HepG2 (cell line): ENCODE results near the gene LRRC74B. TPM values are rescaled to one million over a fixed set of nuclear protein-coding genes. Genes with fewer than 3 reads are reported as not detected.

ENCODE experiments used
- ATAC-seq: fragments of 200-7000 bp; cut with Tn5 transposase; 3 replicates; pipeline ENCODE4 v1.9.1; 2020; ENCODE audit warnings: mild to moderate bottlenecking, moderate library complexity
- BruUV-seq: library from RNA; stranded (reverse); fragments of 400-500 nt; replicated peaks from 2 replicates; lab custom pipeline; 2021; lab: Mats Ljungman, UMichigan
- CTCF ChIA-PET: fragments of 300-600 bp; formaldehyde crosslinking; extraction: SDS; loops from one replicate; lab custom pipeline; 2021; ENCODE audit warnings: low total read pairs, inconsistent platforms, low intra/inter-chr PET ratio; lab: Yijun Ruan, JAX
- POLR2A ChIA-PET: fragments of 350-600 bp; sonication (Branson Sonifier 250); formaldehyde crosslinking; loops from one replicate; lab custom pipeline; 2020; ENCODE audit warnings: antibody characterized with exemption, inconsistent platforms; lab: Yijun Ruan, JAX
- DNase-seq: peaks from one replicate; pipeline ENCODE4 v3.0.0-alpha.2; 2015; ENCODE audit warnings: low spot score
- FAIRE-seq: peaks from 3 replicates; lab custom pipeline; 2011; peaks lifted over from hg19 to GRCh38; lab: Jason Lieb, UNC
- H2AFZ ChIP-seq: one replicate; pipeline ENCODE4 v1.6.1; 2011; ENCODE audit warnings: low read length, inconsistent platforms
- H3K27ac ChIP-seq: fragments of 300-600 bp; 3 replicates; pipeline ENCODE4 v1.8.0; 2011; ENCODE audit warnings: mixed run types, mild to moderate bottlenecking, mixed read lengths, low read length, inconsistent platforms; ENCODE audit not compliant: insufficient read depth; ENCODE audit errors: extremely low read length
- H3K27me3 ChIP-seq, 2 experiments: fragments of 200-600 bp in 1 of 2; 2 replicates in 1 of 2; 3 replicates in 1 of 2; pipeline versions ENCODE4 v1.6.0 to v1.8.0; 2011; ENCODE audit warnings: low read length in 2 of 2, mild to moderate bottlenecking in 2 of 2, moderate library complexity in 2 of 2, inconsistent platforms in 1 of 2; ENCODE audit not compliant: insufficient read depth in 2 of 2, control insufficient read depth in 1 of 2
- H3K36me3 ChIP-seq, 2 experiments: fragments of 200-600 bp in 1 of 2; replicated peaks in 1 of 2; 2 replicates in 1 of 2; 3 replicates in 1 of 2; pipeline versions ENCODE4 v1.5.1 to v1.8.0; 2011; ENCODE audit warnings: low read length in 2 of 2, inconsistent platforms in 1 of 2; ENCODE audit not compliant: insufficient read depth in 2 of 2, control insufficient read depth in 1 of 2
- H3K4me1 ChIP-seq: 2 replicates; pipeline ENCODE4 v1.5.1; 2012; ENCODE audit warnings: low read length, inconsistent platforms; ENCODE audit not compliant: insufficient read depth
- H3K4me2 ChIP-seq: 2 replicates; pipeline ENCODE4 v1.6.0; 2011; ENCODE audit warnings: low read depth, low read length, inconsistent platforms
- H3K4me3 ChIP-seq, 3 experiments: fragments of 200-600 bp in 1 of 3; sonication (generic), shearing (Covaris generic) in 1 of 3; replicated peaks in 1 of 3; 2 replicates each; pipeline ENCODE4 v1.5.1; 2011 to 2016; ENCODE audit warnings: low read length in 3 of 3, inconsistent platforms in 2 of 3, low read depth in 2 of 3, mild to moderate bottlenecking in 2 of 3, control low read depth in 1 of 3, mixed read lengths in 1 of 3; ENCODE audit not compliant: insufficient read depth in 1 of 3
- H3K79me2 ChIP-seq: one replicate; pipeline ENCODE4 v1.6.1; 2011; ENCODE audit warnings: low read length, inconsistent platforms; ENCODE audit not compliant: insufficient read depth
- H3K9ac ChIP-seq: 2 replicates; pipeline ENCODE4 v1.6.0; 2011; ENCODE audit warnings: mild to moderate bottlenecking, low read depth, low read length, inconsistent platforms; ENCODE audit not compliant: insufficient read depth
- H3K9me3 ChIP-seq: 2 replicates; pipeline ENCODE4 v1.5.1; 2012; ENCODE audit warnings: mild to moderate bottlenecking, low read length
- H4K20me1 ChIP-seq: 2 replicates; pipeline ENCODE4 v1.6.0; 2011; ENCODE audit warnings: inconsistent platforms, mild to moderate bottlenecking, low read length, moderate library complexity; ENCODE audit not compliant: insufficient read depth
- BHLHE40 ChIP-seq: IDR thresholded peaks from 2 replicates; pipeline ENCODE4 v1.6.1; 2011; ENCODE audit warnings: low read length, improper control_type of control experiment
- FLYWCH1 ChIP-seq: sonication (generic); formaldehyde crosslinking; IDR thresholded peaks from 2 replicates; pipeline ENCODE4 v1.8.1; 2023; ENCODE audit warnings: mild to moderate bottlenecking, missing genetic modification reagents
- IRF2 ChIP-seq: IDR thresholded peaks from 2 replicates; pipeline ENCODE4 v1.6.1; 2018; ENCODE audit warnings: missing genetic modification reagents, missing compliant biosample characterization
- ISX ChIP-seq: sonication (generic); formaldehyde crosslinking; conservative IDR thresholded peaks from 2 replicates; pipeline ENCODE4 v1.5.0; 2020; ENCODE audit warnings: missing genetic modification reagents
- JDP2 ChIP-seq: sonication (generic); formaldehyde crosslinking; IDR thresholded peaks from 2 replicates; pipeline ENCODE4 v1.8.1; 2022; ENCODE audit warnings: missing genetic modification reagents, borderline replicate concordance
- KAT2B ChIP-seq: fragments of 150-350 bp; IDR thresholded peaks from 2 replicates; pipeline ENCODE4 v1.6.1; 2014; ENCODE audit warnings: low read depth, low read length, borderline replicate concordance
- NBN ChIP-seq: fragments of 450-650 bp; conservative IDR thresholded peaks from 2 replicates; pipeline ENCODE4 v1.6.1; 2017
- RORA ChIP-seq: sonication (generic); formaldehyde crosslinking; IDR thresholded peaks from 2 replicates; pipeline ENCODE4 v1.5.0; 2020; ENCODE audit warnings: mild to moderate bottlenecking, missing genetic modification reagents, moderate library complexity
- SCMH1 ChIP-seq: sonication (generic); formaldehyde crosslinking; IDR thresholded peaks from 2 replicates; pipeline ENCODE4 v1.9.0; 2021; ENCODE audit warnings: missing genetic modification reagents, mild to moderate bottlenecking, borderline replicate concordance
- STAG1 ChIP-seq: sonication (generic); formaldehyde crosslinking; IDR thresholded peaks from 2 replicates; pipeline ENCODE4 v1.4.0; 2020; ENCODE audit warnings: missing genetic modification reagents
- XBP1 ChIP-seq: sonication (generic); formaldehyde crosslinking; IDR thresholded peaks from 2 replicates; pipeline ENCODE4 v1.5.0; 2020; ENCODE audit warnings: missing genetic modification reagents
- ZBTB8A ChIP-seq: sonication (generic); formaldehyde crosslinking; IDR thresholded peaks from 2 replicates; pipeline ENCODE4 v1.4.0; 2020; ENCODE audit warnings: mild to moderate bottlenecking, low read depth, missing genetic modification reagents, borderline replicate concordance
- ZNF326 ChIP-seq: sonication (generic); formaldehyde crosslinking; IDR thresholded peaks from 2 replicates; pipeline ENCODE4 v1.4.0; 2020; ENCODE audit warnings: missing genetic modification reagents, borderline replicate concordance
- ZNF354B ChIP-seq: sonication (generic); formaldehyde crosslinking; IDR thresholded peaks from 2 replicates; pipeline ENCODE4 v1.8.0; 2022; ENCODE audit warnings: mild to moderate bottlenecking, missing genetic modification reagents
- ZNF431 ChIP-seq: sonication (generic); formaldehyde crosslinking; IDR thresholded peaks from 2 replicates; pipeline ENCODE4 v1.9.0; 2022; ENCODE audit warnings: missing genetic modification reagents, low read depth, mild to moderate bottlenecking, borderline replicate concordance
- ZNF558 ChIP-seq: sonication (generic); formaldehyde crosslinking; IDR thresholded peaks from 2 replicates; pipeline ENCODE4 v1.9.0; 2022; ENCODE audit warnings: mild to moderate bottlenecking, missing genetic modification reagents, borderline replicate concordance
- ZNF605 ChIP-seq: sonication (generic); formaldehyde crosslinking; IDR thresholded peaks from 2 replicates; pipeline ENCODE4 v1.8.0; 2022; ENCODE audit warnings: mild to moderate bottlenecking, missing genetic modification reagents
- WGBS: methylation state at CpG from one replicate; pipeline ENCODE4 v1.1.6; 2017; ENCODE audit warnings: low lambda C conversion rate; 5-methylcytosine and 5-hydroxymethylcytosine counted together
- in situ Hi-C: cut with HindIII; loops from 2 replicates; pipeline ENCODE4 v1.10.0; 2017; ENCODE audit warnings: low pct_unique_long_range_greater_than_20kb; ENCODE audit not compliant: extremely low pct_ligation_motif_present
- intact Hi-C: fragments of 100-400 bp; cut with micrococcal nuclease; formaldehyde crosslinking; loops from one replicate; pipeline ENCODE4 v1.10.0; 2022; ENCODE audit not compliant: unreplicated experiment
- polyA plus RNA-seq, 8 experiments: library from polyadenylated mRNA; depleted of rRNA in 3 of 8; stranded (reverse) in 7 of 8; unstranded in 1 of 8; fragments of >200 nt; fragmentation: Illumina TruSeq in 4 of 8; extraction: Trizol in 4 of 8; gene quantifications; 2 replicates each; pipeline versions ENCODE4 v1.2.1 to v1.2.3, GENCODE V29; 2011 to 2016; ENCODE audit warnings: low read depth in 4 of 8, missing spikeins in 1 of 8, mixed read lengths in 1 of 8; ENCODE audit not compliant: insufficient read depth in 1 of 8
- total RNA-seq, 5 experiments: library from RNA; depleted of rRNA; stranded (reverse); fragments of >200 nt; fragmentation: Illumina TruSeq; extraction: Trizol; gene quantifications; 2 replicates each; pipeline ENCODE4 v1.2.3, GENCODE V29; 2016; ENCODE audit warnings: low read depth in 1 of 5
- TF ChIP-seq, protein P1 (sequence below): sonication (generic); formaldehyde crosslinking; IDR thresholded peaks from 2 replicates; pipeline ENCODE4 v1.5.0; 2020; ENCODE audit warnings: mild to moderate bottlenecking, missing genetic modification reagents
- TF ChIP-seq, protein P2 (sequence below): IDR thresholded peaks from 2 replicates; pipeline ENCODE4 v1.6.1; 2012; ENCODE audit warnings: low read depth, low read length, improper control_type of control experiment

LRRC74B gene
- total and polyA plus RNA-seq, 2 of the 13 experiments (the other 11 are each of a cell fraction or from before 2014, with no cell fraction given): not detected

GRCh38 chr22:21077884-21078508 lies 32.2 kb downstream of the LRRC74B start:
- CTCF ChIA-PET: no interaction called here
- TF ChIP-seq ZNF354B (CRISPR knock-in tag): no peak
- no peak for TF ChIP-seq NBN
- no peak for TF ChIP-seq ZBTB8A
- no peak for TF ChIP-seq ZNF326 (CRISPR knock-in tag)
- no peak for TF ChIP-seq IRF2 (CRISPR knock-in tag)
- no peak for TF ChIP-seq SCMH1 (CRISPR knock-in tag)
- no peak for TF ChIP-seq ZNF605 (CRISPR knock-in tag)
- TF ChIP-seq ZNF431 (CRISPR knock-in tag): no peak
- no peak for TF ChIP-seq STAG1 (CRISPR knock-in tag)
- TF ChIP-seq ISX (CRISPR knock-in tag): no peak
- in situ Hi-C loops (no loop called here), intact Hi-C loops (no loop called here)
- no peak overlapping the region for H3K4me3 ChIP-seq
- DNase-seq (no peak), FAIRE-seq (no peak), ATAC-seq (no peak)
- BruUV-seq: no TSS peak
- no peak overlapping the region for H3K9ac ChIP-seq
- H3K9me3 ChIP-seq: no peaks in the 10 kb centered on the region
- H4K20me1 ChIP-seq: no peaks in the 10 kb centered on the region
- peaks cover 8 to 40% of the 10 kb centered on the region in 2 experiments; a peak in 4 of 5 replicates for H3K27me3 ChIP-seq
- no peak overlapping the region for H3K27ac ChIP-seq
- no peak overlapping the region for H2AFZ ChIP-seq
- POLR2A ChIA-PET: no interaction called here
- H3K36me3 ChIP-seq: no peaks in the 10 kb centered on the region
- H3K79me2 ChIP-seq: no peaks in the 10 kb centered on the region
- H3K4me1 ChIP-seq: no peaks in the 10 kb centered on the region
- no peak overlapping the region for H3K4me2 ChIP-seq
- WGBS: 23% methylated on average over 15 of the region's 16 CpGs

DNA sequence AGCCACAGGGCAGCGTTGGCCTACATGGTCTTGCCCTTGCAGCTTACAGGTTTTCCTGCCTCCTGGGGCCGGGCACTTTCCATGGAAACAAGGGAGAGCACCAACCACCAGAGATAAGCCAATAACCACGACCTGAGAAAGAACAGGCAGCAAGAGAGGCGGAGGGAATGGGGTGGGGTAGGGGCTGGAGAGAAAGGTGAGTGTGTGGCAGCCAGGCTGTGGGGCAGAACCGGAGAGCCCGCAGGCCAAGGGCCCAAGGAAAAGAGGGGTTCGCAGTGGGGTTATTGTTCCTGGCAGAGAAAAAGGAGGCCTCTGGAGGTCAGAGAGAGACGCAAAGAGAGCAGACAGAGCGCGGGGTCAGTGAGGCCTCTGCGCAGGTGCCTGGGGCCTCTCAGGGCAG lies 33.2 kb downstream of the LRRC74B start:
- Histone ChIP-seq H3K36me3 (no peaks in the 10 kb centered on the region), H3K27ac (no peak overlapping the region), H3K4me3 (no peak overlapping the region), H2AFZ (no peak overlapping the region), H3K4me2 (no peak overlapping the region), H3K4me1 (no peaks in the 10 kb centered on the region), H3K9me3 (no peaks in the 10 kb centered on the region), H3K79me2 (no peaks in the 10 kb centered on the region), H4K20me1 (no peaks in the 10 kb centered on the region), H3K9ac (no peak overlapping the region), H3K27me3 (peaks cover 8 to 31% of the 10 kb centered on the region in 2 experiments; a peak in 4 of 5 replicates)
- ATAC-seq (no peak), FAIRE-seq (no peak), DNase-seq (no peak)
- 60% methylated on average over 11 of the region's 11 CpGs for WGBS
- POLR2A ChIA-PET: no interaction called here
- in situ Hi-C loops: no loop called here
- intact Hi-C loops: no loop called here
- BruUV-seq: no TSS peak
- CTCF ChIA-PET: no interaction called here
- no peak for TF ChIP-seq KAT2B
- no peak for TF ChIP-seq XBP1 (CRISPR knock-in tag)
- TF ChIP-seq FLYWCH1 (CRISPR knock-in tag): no peak
- TF ChIP-seq JDP2: no peak
- no peak for TF ChIP-seq ZNF558 (CRISPR knock-in tag)
- no peak for TF ChIP-seq BHLHE40
- TF ChIP-seq, protein P1, sequence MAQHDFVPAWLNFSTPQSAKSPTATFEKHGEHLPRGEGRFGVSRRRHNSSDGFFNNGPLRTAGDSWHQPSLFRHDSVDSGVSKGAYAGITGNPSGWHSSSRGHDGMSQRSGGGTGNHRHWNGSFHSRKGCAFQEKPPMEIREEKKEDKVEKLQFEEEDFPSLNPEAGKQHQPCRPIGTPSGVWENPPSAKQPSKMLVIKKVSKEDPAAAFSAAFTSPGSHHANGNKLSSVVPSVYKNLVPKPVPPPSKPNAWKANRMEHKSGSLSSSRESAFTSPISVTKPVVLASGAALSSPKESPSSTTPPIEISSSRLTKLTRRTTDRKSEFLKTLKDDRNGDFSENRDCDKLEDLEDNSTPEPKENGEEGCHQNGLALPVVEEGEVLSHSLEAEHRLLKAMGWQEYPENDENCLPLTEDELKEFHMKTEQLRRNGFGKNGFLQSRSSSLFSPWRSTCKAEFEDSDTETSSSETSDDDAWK (CRISPR knock-in tag): no peak
- no peak for TF ChIP-seq RORA
- TF ChIP-seq, protein P2, sequence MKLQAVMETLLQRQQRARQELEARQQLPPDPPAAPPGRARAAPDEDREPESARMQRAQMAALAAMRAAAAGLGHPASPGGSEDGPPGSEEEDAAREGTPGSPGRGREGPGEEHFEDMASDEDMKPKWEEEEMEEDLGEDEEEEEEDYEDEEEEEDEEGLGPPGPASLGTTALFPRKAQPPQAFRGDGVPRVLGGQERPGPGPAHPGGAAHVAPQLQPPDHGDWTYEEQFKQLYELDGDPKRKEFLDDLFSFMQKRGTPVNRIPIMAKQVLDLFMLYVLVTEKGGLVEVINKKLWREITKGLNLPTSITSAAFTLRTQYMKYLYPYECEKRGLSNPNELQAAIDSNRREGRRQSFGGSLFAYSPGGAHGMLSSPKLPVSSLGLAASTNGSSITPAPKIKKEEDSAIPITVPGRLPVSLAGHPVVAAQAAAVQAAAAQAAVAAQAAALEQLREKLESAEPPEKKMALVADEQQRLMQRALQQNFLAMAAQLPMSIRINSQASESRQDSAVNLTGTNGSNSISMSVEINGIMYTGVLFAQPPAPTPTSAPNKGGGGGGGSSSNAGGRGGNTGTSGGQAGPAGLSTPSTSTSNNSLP: no peak
